Brain microvascular endothelial cell (primary cell): ENCODE results near the gene POLD2.
A peak's percentile ranks its signal among the peaks of the same experiment; 100 is the strongest.

Experiments used
- DNase-seq: peaks from one replicate; pipeline ENCODE4 v3.0.0-alpha.2; 2020
- H3K27ac ChIP-seq: fragments of 250-450 bp; sonication (Bioruptor Pico); 2 replicates; pipeline ENCODE4 v1.5.1; 2020; ENCODE audit warnings: mild to moderate bottlenecking, moderate library complexity
- H3K27me3 ChIP-seq: fragments of 250-450 bp; sonication (Bioruptor Pico); replicated peaks from 2 replicates; pipeline ENCODE4 v1.5.1; 2020; ENCODE audit warnings: mild to moderate bottlenecking
- H3K36me3 ChIP-seq: fragments of 250-450 bp; sonication (Bioruptor Pico); replicated peaks from 2 replicates; pipeline ENCODE4 v1.5.1; 2020; ENCODE audit warnings: mild to moderate bottlenecking
- H3K4me3 ChIP-seq: 2 replicates; pipeline ENCODE4 v1.5.1; 2011; ENCODE audit warnings: low read depth, mild to moderate bottlenecking, control low read depth, low read length, moderate library complexity
- CTCF ChIP-seq: IDR thresholded peaks from 2 replicates; pipeline ENCODE4 v1.5.1; 2011; ENCODE audit warnings: low read depth, mild to moderate bottlenecking, moderate library complexity, low read length, control low read depth, inconsistent platforms; ENCODE audit errors: missing control alignments
- in situ Hi-C: cut with HindIII; loops from 2 replicates; pipeline ENCODE4 v1.10.0; 2017; ENCODE audit warnings: low sequenced_read_pairs, low pct_ligation_motif_present

The POLD2 gene

GRCh38 chr7:44145479-44145968 lies 22.2 kb upstream of the POLD2 start:
- DNase-seq = no peak
- Histone ChIP-seq H3K27me3 (no peaks in the 10 kb centered on the region), H3K27ac (no peak overlapping the region), H3K4me3 (peak overlapping the region; percentile 54), H3K36me3 (no peaks in the 10 kb centered on the region)
- TF ChIP-seq CTCF = no peak
- in situ Hi-C loops = no loop called here

GRCh38 chr7:44144968-44145478 lies 21.7 kb upstream of the POLD2 start:
- H3K27me3 ChIP-seq = no peaks in the 10 kb centered on the region
- TF ChIP-seq CTCF = no peak

GRCh38 chr7:44144426-44144967 lies 21.1 kb upstream of the POLD2 start:
- Histone ChIP-seq H3K36me3 (no peaks in the 10 kb centered on the region), H3K27ac (no peak overlapping the region), H3K27me3 (no peaks in the 10 kb centered on the region), H3K4me3 (no peak overlapping the region)
- DNase-seq = no peak
- in situ Hi-C loops = no loop called here
- TF ChIP-seq CTCF = no peak

More at GRCh38 chr7:44144968-44145478, 21.7 kb upstream of the POLD2 start:
- H3K27ac ChIP-seq = no peak overlapping the region
- no peaks in the 10 kb centered on the region for H3K36me3 ChIP-seq
- in situ Hi-C loops = no loop called here
- peak overlapping the region; percentile 54 for H3K4me3 ChIP-seq
- DNase-seq = no peak

GRCh38 chr7:44143646-44144250 lies 20.4 kb upstream of the POLD2 start:
- Histone ChIP-seq H3K4me3 (no peak overlapping the region), H3K27ac (no peak overlapping the region), H3K27me3 (no peaks in the 10 kb centered on the region), H3K36me3 (no peaks in the 10 kb centered on the region)
- in situ Hi-C loops = no loop called here
- TF ChIP-seq CTCF = no peak
- no peak for DNase-seq

- no peak for TF ChIP-seq CTCF
- in situ Hi-C loops = no loop called here
Observed at GRCh38 chr7:44142028-44142427, 18.7 kb upstream of the POLD2 start.

More at GRCh38 chr7:44142028-44142427, 18.7 kb upstream of the POLD2 start:
- no peak overlapping the region for H3K4me3 ChIP-seq
- H3K36me3 ChIP-seq = no peaks in the 10 kb centered on the region
- no peak for DNase-seq
- H3K27me3 ChIP-seq = no peaks in the 10 kb centered on the region
- H3K27ac ChIP-seq = no peak overlapping the region
